Nephron progenitor cell (in vitro differentiated cells): Measurements from ENCODE around the gene ANGPTL2.

Experiments
- DNase-seq: peaks from one replicate; pipeline ENCODE4 v3.0.0; 2021
- H3K27ac Mint-ChIP-seq: 2 replicates; pipeline ENCODE4 v1.8.0; 2021; ENCODE audit warnings: mild to moderate bottlenecking, moderate library complexity, mixed read lengths
- H3K27me3 Mint-ChIP-seq: 2 replicates; pipeline ENCODE4 v1.8.0; 2021; ENCODE audit warnings: mild to moderate bottlenecking, low read depth, mixed read lengths; ENCODE audit not compliant: poor library complexity
- H3K36me3 Mint-ChIP-seq: 2 replicates; pipeline ENCODE4 v1.8.0; 2021; ENCODE audit warnings: low read depth, mixed read lengths
- H3K4me1 Mint-ChIP-seq: 2 replicates; pipeline ENCODE4 v1.8.0; 2021; ENCODE audit warnings: mixed read lengths
- H3K4me3 Mint-ChIP-seq: 2 replicates; pipeline ENCODE4 v1.8.0; 2021; ENCODE audit warnings: mild to moderate bottlenecking, moderate library complexity, mixed read lengths
- H3K9me3 Mint-ChIP-seq: 2 replicates; pipeline ENCODE4 v1.8.0; 2021; ENCODE audit warnings: mild to moderate bottlenecking, moderate library complexity, mixed read lengths
- CTCF ChIP-seq: fragments of 200-600 bp; sonication (generic); IDR thresholded peaks from 2 replicates; pipeline ENCODE4 v1.5.0; 2021; ENCODE audit warnings: antibody characterized with exemption

Gene ANGPTL2

DNA sequence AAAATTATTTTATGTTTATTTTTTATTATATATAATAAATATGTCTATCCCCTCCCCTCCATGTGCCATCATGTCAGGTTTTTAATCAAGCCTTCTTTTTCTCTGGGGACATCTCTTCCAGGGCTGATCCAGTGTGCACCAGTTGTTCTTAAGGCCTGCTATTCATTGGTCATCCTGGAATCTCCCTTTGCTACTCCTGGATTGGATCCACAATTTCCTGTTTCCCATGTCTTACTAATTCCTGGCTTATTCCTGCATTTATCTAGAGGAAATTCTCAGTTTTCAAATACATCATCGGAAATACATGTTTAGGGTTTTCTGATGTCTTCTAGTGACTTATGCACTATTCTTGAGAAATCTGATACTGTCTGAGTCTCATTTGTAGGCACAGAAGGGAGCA, 56.8 kb downstream of the ANGPTL2 start:
- Mint-ChIP-seq H3K27me3 (peaks cover 11% of the 10 kb centered on the region), H3K27ac (no peak overlapping the region), H3K9me3 (peaks cover 3% of the 10 kb centered on the region), H3K4me1 (no peaks in the 10 kb centered on the region), H3K36me3 (no peaks in the 10 kb centered on the region), H3K4me3 (no peak overlapping the region)
- DNase-seq = no peak
- TF ChIP-seq CTCF = no peak

- H3K27ac Mint-ChIP-seq = no peak overlapping the region
- H3K9me3 Mint-ChIP-seq = no peaks in the 10 kb centered on the region
- H3K27me3 Mint-ChIP-seq = peaks cover 11% of the 10 kb centered on the region
- peaks cover 5% of the 10 kb centered on the region for H3K4me1 Mint-ChIP-seq
- H3K36me3 Mint-ChIP-seq = no peaks in the 10 kb centered on the region
- no peak for DNase-seq
- TF ChIP-seq CTCF = no peak
- H3K4me3 Mint-ChIP-seq = no peak overlapping the region
These were observed 58.1 kb downstream of the ANGPTL2 start for GRCh38 chr9:127064335-127064734.

GRCh38 chr9:127061411-127061810, 61.0 kb downstream of the ANGPTL2 start:
- no peak overlapping the region for H3K4me3 Mint-ChIP-seq
- no peak for DNase-seq
- peaks cover 19% of the 10 kb centered on the region for H3K4me1 Mint-ChIP-seq
- no peaks in the 10 kb centered on the region for H3K36me3 Mint-ChIP-seq
- peaks cover 6% of the 10 kb centered on the region for H3K27me3 Mint-ChIP-seq
- no peak for TF ChIP-seq CTCF
- no peak overlapping the region for H3K27ac Mint-ChIP-seq
- no peaks in the 10 kb centered on the region for H3K9me3 Mint-ChIP-seq

DNA sequence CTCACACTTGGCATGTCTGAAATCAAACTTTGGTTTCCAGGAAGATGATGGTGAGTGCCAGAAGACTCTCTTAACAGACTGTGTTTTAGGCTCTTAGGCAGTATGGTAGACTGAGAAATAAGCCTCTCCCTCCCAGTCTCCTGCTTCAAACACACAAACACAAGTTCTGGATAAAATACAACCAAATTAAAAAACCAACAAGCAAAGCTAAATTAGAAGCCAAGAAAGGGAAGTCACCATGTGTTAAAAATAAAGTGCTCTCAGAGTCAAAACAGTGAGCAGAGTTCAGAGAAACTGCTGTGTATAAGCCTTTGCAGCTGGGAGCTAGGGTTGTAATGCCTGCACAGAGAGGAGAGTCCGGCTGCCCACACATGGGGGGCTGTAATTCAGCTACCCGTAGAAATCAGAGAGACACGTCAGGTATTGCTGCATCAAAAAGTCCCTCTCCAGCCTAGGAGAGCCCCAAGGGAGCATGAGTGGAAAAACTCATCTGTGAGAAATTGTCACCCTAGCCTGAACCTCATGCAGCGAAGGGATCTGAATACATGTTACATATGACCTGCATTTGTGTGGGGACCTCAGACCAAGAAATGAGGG, 62.6 kb downstream of the ANGPTL2 start:
- Mint-ChIP-seq H3K27me3 (peaks cover 6% of the 10 kb centered on the region), H3K4me3 (no peak overlapping the region), H3K27ac (no peak overlapping the region), H3K36me3 (no peaks in the 10 kb centered on the region), H3K4me1 (peaks cover 19% of the 10 kb centered on the region), H3K9me3 (no peaks in the 10 kb centered on the region)
- no peak for TF ChIP-seq CTCF
- no peak for DNase-seq

- Mint-ChIP-seq H3K9me3 (no peaks in the 10 kb centered on the region), H3K36me3 (no peaks in the 10 kb centered on the region), H3K4me1 (peaks cover 19% of the 10 kb centered on the region), H3K4me3 (no peak overlapping the region), H3K27me3 (peaks cover 6% of the 10 kb centered on the region), H3K27ac (no peak overlapping the region)
- DNase-seq = no peak
- no peak for TF ChIP-seq CTCF
These were observed 63.4 kb downstream of the ANGPTL2 start for GRCh38 chr9:127059030-127059429.

DNA sequence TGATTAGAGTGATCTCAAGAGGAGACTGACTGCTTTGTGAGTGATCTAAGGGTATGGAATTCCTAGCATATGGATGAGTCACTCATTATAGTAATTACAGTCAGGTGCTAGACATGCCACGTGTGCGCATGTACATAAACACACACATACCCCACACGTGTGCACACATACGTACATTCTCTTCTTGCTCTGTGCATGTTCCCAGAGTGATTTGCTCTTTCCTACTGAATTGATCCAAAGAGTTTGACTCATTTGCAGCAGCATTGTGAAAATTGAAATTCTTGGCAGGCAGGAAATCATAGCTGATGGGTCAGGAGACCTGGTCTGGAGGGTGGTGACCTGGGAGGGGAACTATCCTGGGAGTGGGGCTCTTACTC, 63.8 kb downstream of the ANGPTL2 start:
- Mint-ChIP-seq H3K4me1 (peaks cover 19% of the 10 kb centered on the region), H3K36me3 (no peaks in the 10 kb centered on the region), H3K27me3 (peaks cover 6% of the 10 kb centered on the region), H3K9me3 (no peaks in the 10 kb centered on the region), H3K27ac (no peak overlapping the region), H3K4me3 (no peak overlapping the region)
- DNase-seq = no peak
- no peak for TF ChIP-seq CTCF
